ENCODE measurements around the gene TIMELESS. TPM values are rescaled to one million over a fixed set of nuclear protein-coding genes. Genes with fewer than 3 reads are reported as not detected.

The TIMELESS gene
- total RNA-seq, 4 donors from 2014 or later, result 2.6 to 3.1 (median 3.0) TPM

- Histone ChIP-seq H3K4me1 (no peaks in the 10 kb centered on the region), H3K9me3 (no peaks in the 10 kb centered on the region), H3K27me3 (no peaks in the 10 kb centered on the region), H3K4me3 (no peak overlapping the region), H3K36me3 (peaks cover 0 to 50% of the 10 kb centered on the region in 2 donors), H3K27ac (no peak overlapping the region)
- WGBS, 2 donors (ENCODE audit: low coverage in 1 of 2), result 50 to 83% methylated on average over 1 of the region's 1 CpG
- ATAC-seq, result no peak
- TF ChIP-seq EP300 (IDR thresholded peaks at IDR 0.05) (no peak), CTCF (IDR thresholded peaks at IDR 0.05) (no peak), POLR2A (IDR thresholded peaks at IDR 0.05) (no peak), POLR2AphosphoS5 (IDR thresholded peaks at IDR 0.05) (no peak)
Measured at GRCh38 chr12:56425193-56425592, 24.0 kb downstream of the TIMELESS start.

GRCh38 chr12:56420411-56420810 lies 28.8 kb downstream of the TIMELESS start:
- Histone ChIP-seq H3K36me3 (peaks cover 0 to 32% of the 10 kb centered on the region in 2 donors), H3K9me3 (no peaks in the 10 kb centered on the region), H3K27me3 (no peaks in the 10 kb centered on the region), H3K4me3 (no peak overlapping the region), H3K27ac (no peak overlapping the region), H3K4me1 (no peaks in the 10 kb centered on the region)
- WGBS, 2 donors (ENCODE audit: low coverage in 1 of 2), result 72 to 90% methylated on average over 4 to 6 of the region's 6 CpGs
- TF ChIP-seq EP300 (IDR thresholded peaks at IDR 0.05), result no peak
- no peak for TF ChIP-seq POLR2A (IDR thresholded peaks at IDR 0.05)
- TF ChIP-seq POLR2AphosphoS5 (IDR thresholded peaks at IDR 0.05), result no peak
- no peak for TF ChIP-seq CTCF (IDR thresholded peaks at IDR 0.05)
- ATAC-seq, result no peak

- no peak overlapping the region for H3K27ac ChIP-seq
- H3K36me3 ChIP-seq, result peaks cover 0 to 22% of the 10 kb centered on the region in 2 donors
- no peak for ATAC-seq
- no peaks in the 10 kb centered on the region for H3K4me1 ChIP-seq
- H3K27me3 ChIP-seq, result no peaks in the 10 kb centered on the region
- H3K4me3 ChIP-seq, result no peak overlapping the region
- no peaks in the 10 kb centered on the region for H3K9me3 ChIP-seq
- WGBS, 2 donors (ENCODE audit: low coverage in 1 of 2), result 83 to 96% methylated on average over 4 to 7 of the region's 11 CpGs
- TF ChIP-seq POLR2AphosphoS5 (IDR thresholded peaks at IDR 0.05) (no peak), EP300 (IDR thresholded peaks at IDR 0.05) (no peak), CTCF (IDR thresholded peaks at IDR 0.05) (no peak), POLR2A (IDR thresholded peaks at IDR 0.05) (no peak)
Measured at GRCh38 chr12:56417739-56418138, 31.5 kb downstream of the TIMELESS start.

- no peak overlapping the region for H3K27ac ChIP-seq
- H3K36me3 ChIP-seq, result no peaks in the 10 kb centered on the region
- H3K4me1 ChIP-seq, result no peaks in the 10 kb centered on the region
- ATAC-seq, result no peak
- H3K9me3 ChIP-seq, result no peaks in the 10 kb centered on the region
- TF ChIP-seq CTCF (IDR thresholded peaks at IDR 0.05) (no peak), POLR2AphosphoS5 (IDR thresholded peaks at IDR 0.05) (no peak), EP300 (IDR thresholded peaks at IDR 0.05) (no peak), POLR2A (IDR thresholded peaks at IDR 0.05) (no peak)
- 84% methylated on average over 3 of the region's 3 CpGs; no CpG with 5 or more reads in 1 of the 2 donors for WGBS, 2 donors (ENCODE audit: low coverage in 1 of 2)
- H3K4me3 ChIP-seq, result no peak overlapping the region
- no peaks in the 10 kb centered on the region for H3K27me3 ChIP-seq
Measured at GRCh38 chr12:56414401-56414800, 34.8 kb downstream of the TIMELESS start.

GRCh38 chr12:56413392-56413791 lies 35.8 kb downstream of the TIMELESS start:
- Histone ChIP-seq H3K4me3 (no peak overlapping the region), H3K9me3 (no peaks in the 10 kb centered on the region), H3K27ac (no peak overlapping the region), H3K36me3 (no peaks in the 10 kb centered on the region), H3K4me1 (no peaks in the 10 kb centered on the region), H3K27me3 (no peaks in the 10 kb centered on the region)
- no peak for ATAC-seq
- no CpG with 5 or more reads among the region's 7 CpGs for WGBS, 2 donors (ENCODE audit: low coverage in 1 of 2)
- TF ChIP-seq POLR2A (IDR thresholded peaks at IDR 0.05) (no peak), CTCF (IDR thresholded peaks at IDR 0.05) (no peak), POLR2AphosphoS5 (IDR thresholded peaks at IDR 0.05) (no peak), EP300 (IDR thresholded peaks at IDR 0.05) (no peak)

Data from gastroesophageal sphincter (tissue), 4 donors.